Chondrocyte (in vitro differentiated cells): Measurements from ENCODE around the gene STK32C. TPM values are rescaled to one million over a fixed set of nuclear protein-coding genes. Genes with fewer than 3 reads are reported as not detected.
A peak's percentile ranks its signal among the peaks of the same experiment; 100 is the strongest.
"Not testable (repeated sequence)": the region's sequence is repeated elsewhere in the genome, so short reads cannot be mapped to it uniquely, and the experiment has no call there.

Source experiments
- DNase-seq: peaks from one replicate; pipeline ENCODE4 v3.0.0; 2021; ENCODE audit warnings: mixed read lengths, low spot score
- H3K27ac Mint-ChIP-seq: one replicate; pipeline ENCODE4 v1.8.0; 2021; ENCODE audit warnings: mild to moderate bottlenecking, moderate library complexity, mixed read lengths; ENCODE audit not compliant: unreplicated experiment
- H3K27me3 Mint-ChIP-seq: 2 replicates; pipeline ENCODE4 v1.8.0; 2021; ENCODE audit warnings: low read depth, mixed read lengths
- H3K36me3 Mint-ChIP-seq: 2 replicates; pipeline ENCODE4 v1.8.0; 2021; ENCODE audit warnings: low read depth, mixed read lengths
- H3K4me1 Mint-ChIP-seq: 2 replicates; pipeline ENCODE4 v1.8.0; 2021; ENCODE audit warnings: low read depth, mild to moderate bottlenecking, mixed read lengths
- H3K4me3 Mint-ChIP-seq: one replicate; pipeline ENCODE4 v1.8.0; 2021; ENCODE audit warnings: mild to moderate bottlenecking, moderate library complexity, mixed read lengths; ENCODE audit not compliant: unreplicated experiment
- H3K9me3 Mint-ChIP-seq: 2 replicates; pipeline ENCODE4 v1.8.0; 2021; ENCODE audit warnings: low read depth, mixed read lengths
- CTCF ChIP-seq: fragments of 200-600 bp; sonication (generic); IDR thresholded peaks from 2 replicates; pipeline ENCODE4 v1.5.0; 2021; ENCODE audit warnings: antibody characterized with exemption, mild to moderate bottlenecking, moderate library complexity
- total RNA-seq: library from RNA; stranded (reverse); gene quantifications from 3 replicates; pipeline ENCODE4 v1.2.1, GENCODE V29; 2021

The STK32C gene
- total RNA-seq, 1 donor from 2014 or later = 17.9 TPM

GRCh38 chr10:132299371-132300336, 8.1 kb downstream of the STK32C start:
- DNase-seq = peak; percentile 88
- Mint-ChIP-seq H3K27me3 (peaks cover 1% of the 10 kb centered on the region), H3K27ac (no peak overlapping the region), H3K4me1 (peaks cover 5% of the 10 kb centered on the region), H3K36me3 (no peaks in the 10 kb centered on the region), H3K4me3 (no peak overlapping the region), H3K9me3 (no peaks in the 10 kb centered on the region)
- TF ChIP-seq CTCF = no peak

GRCh38 chr10:132298038-132298881, 9.5 kb downstream of the STK32C start:
- Mint-ChIP-seq H3K4me1 (peaks cover 13% of the 10 kb centered on the region), H3K36me3 (no peaks in the 10 kb centered on the region), H3K9me3 (no peaks in the 10 kb centered on the region), H3K27ac (no peak overlapping the region), H3K27me3 (peaks cover 1% of the 10 kb centered on the region), H3K4me3 (no peak overlapping the region)
- DNase-seq = peak; percentile 68
- no peak for TF ChIP-seq CTCF

GRCh38 chr10:132297526-132297925, 10.2 kb downstream of the STK32C start:
- no peaks in the 10 kb centered on the region for H3K9me3 Mint-ChIP-seq
- no peak overlapping the region for H3K27ac Mint-ChIP-seq
- DNase-seq = peak; percentile 73
- peaks cover 14% of the 10 kb centered on the region for H3K4me1 Mint-ChIP-seq
- H3K27me3 Mint-ChIP-seq = peaks cover 1% of the 10 kb centered on the region
- TF ChIP-seq CTCF = no peak
- H3K4me3 Mint-ChIP-seq = no peak overlapping the region
- H3K36me3 Mint-ChIP-seq = no peaks in the 10 kb centered on the region

- H3K4me1 Mint-ChIP-seq = peaks cover 14% of the 10 kb centered on the region
- peaks cover 1% of the 10 kb centered on the region for H3K27me3 Mint-ChIP-seq
- DNase-seq = peak; percentile 87
- no peaks in the 10 kb centered on the region for H3K9me3 Mint-ChIP-seq
- H3K4me3 Mint-ChIP-seq = no peak overlapping the region
- no peaks in the 10 kb centered on the region for H3K36me3 Mint-ChIP-seq
- no peak for TF ChIP-seq CTCF
- H3K27ac Mint-ChIP-seq = no peak overlapping the region
Observed at GRCh38 chr10:132296666-132297443, 10.9 kb downstream of the STK32C start.

- not testable (repeated sequence) for H3K9me3 Mint-ChIP-seq, H3K36me3 Mint-ChIP-seq, H3K4me1 Mint-ChIP-seq, H3K27me3 Mint-ChIP-seq, H3K27ac Mint-ChIP-seq, H3K4me3 Mint-ChIP-seq
- peak; percentile 66 for DNase-seq
Observed at GRCh38 chr10:132295481-132295880, 12.3 kb downstream of the STK32C start.
